Caki2 (cell line): ENCODE measurements around the gene KMT5B. TPM values are rescaled to one million over a fixed set of nuclear protein-coding genes. Genes with fewer than 3 reads are reported as not detected.

Source experiments
- DNase-seq: peaks from one replicate; pipeline ENCODE4 v3.0.0-alpha.2; 2015; ENCODE audit warnings: low read depth
- in situ Hi-C: cut with HindIII; loops from 2 replicates; pipeline ENCODE4 v1.10.0; 2016; ENCODE audit warnings: low sequenced_read_pairs, low pct_unique_long_range_greater_than_20kb, mixed read lengths
- total RNA-seq: library from RNA; depleted of rRNA; stranded (reverse); fragments of >200 nt; shearing (Covaris generic); gene quantifications from 2 replicates; pipeline ENCODE4 v1.2.3, GENCODE V29; 2014; ENCODE audit warnings: low replicate concordance; rRNA removed

Gene KMT5B
- total RNA-seq, 1 experiment from 2014 or later = 2.2 TPM

DNA sequence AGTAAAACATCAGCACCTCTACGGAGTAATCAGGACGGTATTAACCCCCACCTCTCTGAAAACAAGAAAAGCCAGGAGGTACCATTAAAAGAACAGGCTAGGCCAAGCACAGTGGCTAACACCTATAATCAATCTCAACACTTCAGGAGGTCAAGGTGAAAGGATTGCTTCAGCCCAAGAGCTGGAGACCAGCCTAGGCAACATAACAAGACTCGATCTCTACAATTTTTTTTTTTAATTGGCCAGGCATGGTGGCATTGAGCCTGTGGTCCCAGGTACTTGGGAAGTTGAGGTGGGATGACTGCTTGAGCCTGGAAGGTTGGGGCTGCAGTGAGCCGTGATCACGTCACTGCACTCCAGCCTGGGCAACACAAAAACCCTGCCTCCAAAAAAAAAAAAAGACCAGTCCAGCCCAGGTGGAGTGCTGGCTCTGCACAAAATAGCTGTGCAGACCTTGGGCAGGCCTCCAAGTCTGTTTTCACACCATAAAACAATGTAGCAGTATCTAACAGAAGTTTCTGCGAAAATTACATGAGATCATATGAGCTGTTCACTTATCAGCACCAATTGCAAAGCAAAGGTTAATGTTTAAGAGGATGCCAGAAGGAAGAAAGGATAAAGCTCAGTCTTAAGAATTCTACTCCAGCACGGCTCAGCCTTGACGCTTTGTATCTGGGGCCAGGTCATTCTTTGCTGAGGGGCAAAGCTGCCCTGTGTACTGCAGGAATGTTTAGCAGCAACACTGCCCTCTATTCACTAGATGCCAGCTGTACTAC is 106.7 kb downstream of the KMT5B start:
- peak; percentile 67 for DNase-seq
- in situ Hi-C loops = no loop called here

Other genes with a start within 250 kb of the KMT5B start
- gene UNC93B1, start 209.2 kb downstream of the KMT5B start, total RNA-seq = 44.3 and 60.6 TPM in 2 replicates
- 77.5 and 85.5 TPM in 2 replicates for gene ALDH3B1, start 203.0 kb downstream of the KMT5B start, total RNA-seq
- 129 and 207 TPM in 2 replicates for gene NDUFS8, start 182.6 kb downstream of the KMT5B start, total RNA-seq
- gene TCIRG1, start 174.3 kb downstream of the KMT5B start, total RNA-seq = 23.9 and 24.0 TPM in 2 replicates
- gene CHKA, start 91.9 kb downstream of the KMT5B start, total RNA-seq = 24.0 and 41.2 TPM in 2 replicates
- gene C11orf24, start 58.7 kb upstream of the KMT5B start, total RNA-seq = 20.1 and 22.6 TPM in 2 replicates
- gene LRP5, start 99.3 kb upstream of the KMT5B start, total RNA-seq = 13.5 and 15.4 TPM in 2 replicates
- gene PPP6R3, start 247.5 kb upstream of the KMT5B start, total RNA-seq = 42.6 and 55.0 TPM in 2 replicates